Measurements from ENCODE around the gene MANF.

GRCh38 chr3:51350751-51351150 lies 34.3 kb upstream of the MANF start:
- TF ChIP-seq TSHZ2 (CRISPR knock-in tag; IDR thresholded peaks at IDR 0.05) (no peak), CREB5 (CRISPR knock-in tag; IDR thresholded peaks at IDR 0.05; ENCODE audit: low read depth) (no peak), ESRRG (CRISPR knock-in tag; IDR thresholded peaks at IDR 0.05) (no peak), CSDC2 (CRISPR knock-in tag; IDR thresholded peaks at IDR 0.05) (no peak), ZC3H10 (CRISPR knock-in tag; IDR thresholded peaks at IDR 0.05) (no peak), ZFP30 (CRISPR knock-in tag; IDR thresholded peaks at IDR 0.05) (no peak), POU6F1 (CRISPR knock-in tag; IDR thresholded peaks at IDR 0.05; ENCODE audit: borderline replicate concordance, low read depth) (no peak), PATZ1 (CRISPR knock-in tag; IDR thresholded peaks at IDR 0.05; ENCODE audit: borderline replicate concordance) (no peak), GLIS3 (CRISPR knock-in tag; IDR thresholded peaks at IDR 0.05) (no peak), ZFP3 (CRISPR knock-in tag; IDR thresholded peaks at IDR 0.05) (no peak), RARB (CRISPR knock-in tag; IDR thresholded peaks at IDR 0.05) (no peak)

Measured in SK-N-SH treated with all-trans-retinoic acid at 6 μM for 48 hours (cell line).